GM12873 (cell line): ENCODE data around the gene ADH5.

Experiments
- TF ChIP-seq, protein P1 (sequence below): IDR thresholded peaks from 2 replicates; pipeline ENCODE4 v1.5.1; 2012; ENCODE audit warnings: low read depth, mild to moderate bottlenecking, moderate library complexity, low read length, control low read depth; ENCODE audit not compliant: insufficient read depth; ENCODE audit errors: missing control alignments

Gene ADH5

GRCh38 chr4:99091216-99091575, 2.6 kb upstream of the ADH5 start:
- TF ChIP-seq, protein P1, sequence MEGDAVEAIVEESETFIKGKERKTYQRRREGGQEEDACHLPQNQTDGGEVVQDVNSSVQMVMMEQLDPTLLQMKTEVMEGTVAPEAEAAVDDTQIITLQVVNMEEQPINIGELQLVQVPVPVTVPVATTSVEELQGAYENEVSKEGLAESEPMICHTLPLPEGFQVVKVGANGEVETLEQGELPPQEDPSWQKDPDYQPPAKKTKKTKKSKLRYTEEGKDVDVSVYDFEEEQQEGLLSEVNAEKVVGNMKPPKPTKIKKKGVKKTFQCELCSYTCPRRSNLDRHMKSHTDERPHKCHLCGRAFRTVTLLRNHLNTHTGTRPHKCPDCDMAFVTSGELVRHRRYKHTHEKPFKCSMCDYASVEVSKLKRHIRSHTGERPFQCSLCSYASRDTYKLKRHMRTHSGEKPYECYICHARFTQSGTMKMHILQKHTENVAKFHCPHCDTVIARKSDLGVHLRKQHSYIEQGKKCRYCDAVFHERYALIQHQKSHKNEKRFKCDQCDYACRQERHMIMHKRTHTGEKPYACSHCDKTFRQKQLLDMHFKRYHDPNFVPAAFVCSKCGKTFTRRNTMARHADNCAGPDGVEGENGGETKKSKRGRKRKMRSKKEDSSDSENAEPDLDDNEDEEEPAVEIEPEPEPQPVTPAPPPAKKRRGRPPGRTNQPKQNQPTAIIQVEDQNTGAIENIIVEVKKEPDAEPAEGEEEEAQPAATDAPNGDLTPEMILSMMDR, result no peak

DNA sequence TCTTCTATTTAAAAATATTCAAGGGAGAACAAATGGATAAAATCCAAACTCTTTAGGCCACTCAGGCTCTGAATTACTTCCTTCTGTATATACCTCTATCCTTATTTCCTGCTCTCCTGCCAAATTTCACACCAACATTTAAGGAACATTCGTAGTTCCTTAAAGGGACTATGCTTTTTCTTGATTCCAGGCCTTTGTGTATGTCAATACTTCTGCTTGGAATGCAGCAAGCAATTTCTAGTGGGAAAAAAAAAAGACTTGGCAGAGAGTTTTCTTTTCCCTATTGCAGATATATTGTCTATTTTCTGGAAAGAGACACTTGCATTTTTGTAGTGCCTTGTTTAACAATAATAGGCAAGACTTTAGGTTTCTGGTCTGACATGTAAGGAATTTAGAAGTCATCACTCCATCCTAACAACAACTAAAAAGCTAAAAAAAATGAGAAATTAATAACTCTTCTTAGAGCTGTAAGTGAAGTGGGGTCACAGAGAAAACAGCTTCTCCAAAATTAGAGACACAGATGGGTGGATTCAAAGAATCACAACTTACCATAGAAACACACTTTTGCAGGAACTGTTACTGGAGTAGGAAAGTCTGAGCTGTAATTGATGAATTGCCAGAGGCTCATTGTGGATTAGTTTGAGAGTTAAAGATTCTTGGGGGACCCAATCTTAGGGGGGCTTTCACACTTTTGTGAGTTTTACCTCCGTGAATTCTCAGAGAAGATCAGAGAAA, 2.1 kb upstream of the ADH5 start:
- TF ChIP-seq, protein P1, result no peak

DNA sequence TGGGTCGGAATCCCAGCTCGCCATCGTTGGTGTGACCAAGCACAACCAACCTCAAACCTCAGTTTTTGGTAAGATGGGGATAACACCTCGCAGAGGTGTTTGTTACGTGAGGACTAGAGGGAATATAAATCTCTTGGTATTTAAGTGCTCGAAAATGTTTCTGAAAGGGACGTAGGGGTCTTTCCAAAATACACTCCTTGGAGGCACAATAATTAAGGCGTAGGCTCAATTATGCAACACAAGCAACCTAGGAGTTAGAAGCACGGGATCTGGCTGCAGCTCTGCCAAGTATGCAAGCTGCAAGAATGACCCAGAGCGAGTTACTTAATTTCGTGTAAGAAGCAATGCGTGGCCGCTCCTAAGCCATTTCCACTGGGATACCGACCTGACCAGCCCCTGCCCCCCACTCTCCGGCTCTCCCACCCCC, 552 bp downstream of the ADH5 start:
- TF ChIP-seq, protein P1, result no peak

- TF ChIP-seq, protein P1, result no peak
These were observed 4.0 kb downstream of the ADH5 start for GRCh38 chr4:99084595-99084994.

DNA sequence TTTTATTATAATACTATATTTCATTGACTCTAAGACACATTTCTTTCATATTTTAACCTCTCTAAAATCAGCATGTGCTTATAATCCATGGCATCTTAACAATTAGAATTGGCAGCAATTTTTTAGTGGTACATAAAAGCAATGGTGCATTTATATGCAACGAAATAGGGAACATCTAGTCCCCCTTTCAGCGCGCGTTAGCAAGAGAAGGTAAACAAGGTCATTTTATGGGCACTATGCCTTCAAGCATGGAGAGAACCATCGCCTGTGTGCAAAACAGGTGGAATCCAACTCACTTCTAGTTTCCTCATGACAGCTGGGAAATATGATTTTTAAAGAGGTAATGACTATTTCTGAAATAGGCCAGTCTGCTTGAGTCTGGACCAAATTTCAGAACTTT, 6.4 kb downstream of the ADH5 start:
- TF ChIP-seq, protein P1, result no peak

DNA sequence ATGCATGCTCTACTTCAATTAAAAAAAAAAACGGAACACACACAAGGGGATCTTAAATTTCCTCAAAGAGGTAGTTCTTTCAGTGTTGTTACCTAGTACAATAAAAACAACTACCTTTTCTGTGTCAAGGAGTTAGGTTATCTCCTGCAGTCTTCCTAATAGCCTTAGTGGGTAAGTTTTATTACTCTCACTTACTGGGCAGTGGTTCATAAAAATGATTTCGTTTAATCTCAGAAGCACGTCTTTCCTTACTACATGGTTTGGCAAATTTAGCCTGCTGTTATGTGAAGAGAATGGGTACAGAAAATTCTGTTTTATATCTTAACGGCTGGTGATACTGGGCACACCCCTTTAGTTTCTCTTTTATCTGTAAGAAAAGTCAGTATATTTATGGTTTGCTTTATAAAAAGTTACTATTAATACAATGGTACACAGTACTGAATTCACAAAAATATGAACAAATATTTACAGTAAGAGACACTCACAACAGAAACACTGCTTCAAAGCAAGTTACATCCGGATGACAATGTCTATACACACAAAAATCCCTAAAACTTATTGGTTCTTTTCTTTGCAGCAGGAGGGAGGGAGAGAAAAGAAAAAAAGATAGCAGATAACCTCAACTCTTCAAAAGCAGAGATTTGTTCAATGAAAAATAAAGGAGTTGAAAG, 8.8 kb downstream of the ADH5 start:
- TF ChIP-seq, protein P1, result no peak

DNA sequence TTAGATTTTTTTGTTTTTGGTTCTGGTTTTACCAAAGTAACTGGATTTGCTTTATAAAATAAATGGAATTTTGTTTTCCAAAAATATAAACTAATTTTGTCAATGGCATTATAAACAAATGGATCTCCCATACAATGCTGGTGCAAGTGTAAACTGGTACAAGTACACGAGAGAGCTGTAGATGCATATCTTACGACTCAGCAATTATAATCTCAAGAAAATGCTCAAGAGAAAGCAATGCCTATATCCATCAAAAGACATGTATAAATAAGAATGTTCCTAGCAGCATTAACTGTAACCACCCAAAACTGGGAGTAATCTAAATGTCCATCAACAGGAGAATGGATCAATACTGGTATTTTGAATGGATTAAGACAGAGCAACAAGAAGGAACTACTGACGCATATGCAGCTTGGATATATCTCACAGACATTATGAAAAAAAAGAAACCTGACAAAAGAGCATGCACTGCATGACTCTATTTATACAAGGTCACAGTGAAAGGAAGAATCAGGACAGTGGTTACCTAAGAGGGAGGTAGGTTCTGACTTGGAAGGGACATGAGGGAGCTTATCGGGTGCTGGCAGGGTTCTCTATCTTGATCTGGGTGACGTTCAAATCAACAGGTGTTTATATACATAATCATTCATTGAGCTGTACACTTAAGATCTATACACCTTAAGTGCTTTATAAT, 9.5 kb downstream of the ADH5 start:
- TF ChIP-seq, protein P1, result no peak
